Measurements from ENCODE around the gene SPRN.
"Not testable (repeated sequence)": the region's sequence is repeated elsewhere in the genome, so short reads cannot be mapped to it uniquely, and the experiment has no call there.

Gene SPRN

DNA sequence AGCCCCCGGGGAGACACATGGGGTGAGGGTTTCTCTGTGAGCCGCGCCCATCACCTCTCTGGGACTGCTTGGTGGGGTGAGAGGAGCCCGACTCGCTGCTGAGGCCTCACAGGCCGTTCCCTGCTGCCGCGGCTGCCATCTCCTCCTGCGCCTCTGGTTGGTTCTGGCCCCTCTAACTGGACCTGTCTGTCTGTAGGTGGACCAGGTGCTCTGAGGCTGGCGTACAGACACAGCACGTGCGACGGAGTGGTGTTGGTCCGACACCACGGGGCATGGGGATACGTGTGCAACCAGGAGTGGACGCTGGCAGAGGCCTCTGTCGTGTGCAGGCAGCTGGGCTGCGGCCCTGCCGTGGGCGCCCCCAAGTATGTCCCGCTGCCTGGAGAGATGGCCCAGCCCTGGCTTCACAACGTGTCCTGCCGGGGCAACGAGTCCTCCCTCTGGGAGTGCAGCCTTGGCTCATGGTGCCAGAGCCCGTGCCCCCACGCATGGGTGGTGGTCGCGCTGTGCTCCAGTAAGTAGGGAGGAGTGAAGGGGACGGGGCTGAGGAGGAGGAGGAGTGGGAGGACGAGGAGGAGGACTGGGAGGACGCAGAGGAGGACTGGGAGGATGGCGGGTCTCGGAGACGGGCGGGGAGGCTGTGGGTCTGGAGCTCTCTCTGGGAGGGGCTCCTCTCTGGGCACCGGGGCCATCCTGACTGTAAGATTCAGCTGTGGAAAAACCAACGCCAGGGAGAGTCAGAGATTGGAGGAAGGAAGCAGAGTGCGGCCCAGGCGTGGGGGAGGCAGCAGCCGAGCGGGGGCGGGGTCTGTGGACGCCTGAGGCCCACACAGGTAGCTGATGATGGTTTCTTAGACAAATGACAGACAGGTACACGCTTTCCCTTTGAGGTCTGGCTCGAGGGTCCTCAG is 31.9 kb upstream of the SPRN start:
- DNase-seq (ENCODE audit: low spot score) = no peak

GRCh38 chr10:133455611-133456031 is 31.2 kb upstream of the SPRN start:
- DNase-seq (ENCODE audit: low spot score) = no peak

DNA sequence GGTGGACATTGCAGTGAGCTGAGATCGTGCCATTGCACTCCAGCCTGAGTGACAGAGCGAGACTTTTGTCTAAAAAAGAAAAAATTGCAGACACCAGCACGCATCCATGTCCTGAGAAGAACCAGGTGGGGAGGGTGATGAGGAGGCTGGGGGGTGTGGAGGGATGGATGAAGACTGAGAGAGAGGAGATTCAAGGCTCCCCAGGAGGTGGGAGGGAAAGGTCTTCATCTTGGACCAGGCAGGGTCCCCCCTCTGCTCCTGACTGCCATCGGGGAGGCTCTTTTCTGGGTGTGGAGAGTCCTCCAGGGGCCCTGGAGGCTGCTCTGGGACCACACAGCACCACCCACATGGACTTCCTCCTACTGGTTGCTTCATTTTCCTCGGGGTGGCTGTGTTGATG is 30.8 kb upstream of the SPRN start:
- no peak for DNase-seq (ENCODE audit: low spot score)

DNA sequence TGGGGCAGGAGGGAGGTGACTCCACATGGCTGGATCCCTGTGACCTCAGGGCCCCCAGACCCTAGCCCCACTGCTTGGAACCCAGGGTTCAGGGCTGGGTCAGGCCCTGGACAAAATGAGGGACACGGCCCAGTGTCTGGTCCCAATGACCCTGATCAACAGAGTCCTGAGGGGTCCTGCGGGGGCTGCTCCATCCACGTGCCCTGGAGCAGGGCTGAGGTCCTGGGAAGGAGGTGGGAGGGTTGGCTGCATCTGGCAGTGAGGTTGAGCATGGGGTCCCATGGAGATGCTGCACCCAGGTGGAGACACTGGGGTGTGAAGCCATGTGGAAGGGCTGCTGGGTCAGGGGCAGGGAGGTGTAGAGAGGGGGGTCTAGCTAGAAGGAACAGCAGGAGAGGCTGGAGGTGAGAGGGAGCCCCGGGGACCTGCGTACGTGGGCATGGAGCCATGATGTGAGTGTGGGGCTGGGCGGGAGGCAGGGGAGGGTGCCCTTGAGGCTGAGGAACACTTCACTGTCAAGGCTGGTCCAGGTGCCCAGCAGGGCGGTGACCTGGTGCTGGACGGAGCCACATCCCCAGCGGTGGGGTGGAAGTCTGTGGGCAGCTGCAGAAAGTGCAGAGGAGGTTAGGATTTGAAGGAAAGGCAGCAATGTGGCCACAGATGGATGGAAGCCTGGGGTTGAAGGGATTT is 29.9 kb upstream of the SPRN start:
- no peak for DNase-seq (ENCODE audit: low spot score)

- no peak for DNase-seq (ENCODE audit: low spot score)
Observed at GRCh38 chr10:133453516-133454203, 29.2 kb upstream of the SPRN start, which contains the start of gene SCART1. TSS of gene SCART1 (plus strand) at chr10:133453945. CDS start at chr10:133453998, 53 bp downstream.

DNA sequence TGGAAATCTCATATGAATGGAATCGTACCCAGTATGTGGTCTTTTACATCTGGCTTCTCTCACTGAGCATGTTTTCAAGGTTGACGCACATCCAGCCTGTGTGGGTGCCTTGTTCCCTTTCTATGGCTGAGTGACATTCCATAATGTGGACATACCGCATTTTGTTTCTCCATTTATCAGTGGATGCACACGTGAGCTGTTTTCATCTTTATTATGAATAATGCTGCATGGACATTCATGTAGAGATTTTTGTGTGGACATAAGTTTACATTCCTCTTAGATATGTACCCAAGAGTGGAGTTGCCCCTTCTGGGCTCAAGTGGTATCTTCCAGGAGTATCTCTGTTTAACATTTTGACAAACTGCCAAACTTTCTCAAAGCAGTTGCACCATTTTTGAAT is 28.0 kb upstream of the SPRN start:
- DNase-seq (ENCODE audit: low spot score) = no peak

GRCh38 chr10:133451346-133451745 is 26.9 kb upstream of the SPRN start:
- DNase-seq (ENCODE audit: low spot score) = no peak

- DNase-seq (ENCODE audit: low spot score) = no peak
Observed at GRCh38 chr10:133448120-133448519, 23.7 kb upstream of the SPRN start.

GRCh38 chr10:133446979-133447378 is 22.6 kb upstream of the SPRN start:
- DNase-seq (ENCODE audit: low spot score) = no peak

GRCh38 chr10:133445751-133446708 is 21.6 kb upstream of the SPRN start:
- DNase-seq (ENCODE audit: low spot score) = no peak

- no peak for DNase-seq (ENCODE audit: low spot score)
Observed at GRCh38 chr10:133445268-133445732, 20.9 kb upstream of the SPRN start.

DNA sequence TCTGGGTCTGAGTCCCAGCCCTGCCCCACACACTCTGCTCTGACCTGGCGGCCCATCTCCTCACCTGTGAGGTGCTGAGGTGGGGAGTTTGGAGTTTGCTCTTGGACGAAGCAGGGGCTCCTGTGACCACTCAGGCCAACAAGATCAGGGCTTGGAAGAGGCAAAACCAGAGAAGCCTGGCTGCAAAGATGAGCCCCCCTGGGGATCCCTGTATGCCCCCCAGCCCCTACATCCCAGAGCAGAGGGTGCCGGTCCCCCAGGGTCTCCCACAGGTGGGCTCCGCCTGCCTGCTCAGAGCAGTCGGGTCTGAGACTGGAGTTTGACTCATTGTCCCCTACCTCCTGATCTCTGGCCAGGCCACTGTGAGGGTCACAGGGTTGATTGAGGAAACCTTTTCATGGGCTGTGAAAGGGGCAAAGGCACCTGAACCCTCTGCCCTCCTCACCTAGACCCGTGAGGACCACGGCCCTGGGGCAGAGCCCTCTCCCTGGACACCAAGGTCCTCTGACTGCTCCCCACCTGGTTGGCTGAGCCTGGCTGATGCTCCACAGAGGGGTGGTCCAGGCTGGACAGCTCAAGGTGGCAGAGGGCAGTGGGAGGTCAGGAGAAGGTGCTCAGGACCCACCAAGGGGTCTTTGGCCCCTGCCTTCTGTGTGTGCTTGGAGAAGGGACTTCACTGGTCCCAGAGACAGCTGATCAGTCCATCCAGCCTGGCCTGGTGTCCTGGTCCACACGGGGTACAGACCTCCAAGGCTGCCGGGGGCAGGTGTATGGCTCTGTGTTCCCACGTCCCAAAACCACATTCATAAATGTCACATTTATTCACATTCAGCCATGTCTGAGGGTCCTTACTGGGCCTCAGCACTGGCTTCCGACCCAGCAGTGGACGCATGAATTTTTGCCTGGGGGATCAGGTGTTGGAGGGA is 20.2 kb upstream of the SPRN start:
- DNase-seq (ENCODE audit: low spot score) = no peak

DNA sequence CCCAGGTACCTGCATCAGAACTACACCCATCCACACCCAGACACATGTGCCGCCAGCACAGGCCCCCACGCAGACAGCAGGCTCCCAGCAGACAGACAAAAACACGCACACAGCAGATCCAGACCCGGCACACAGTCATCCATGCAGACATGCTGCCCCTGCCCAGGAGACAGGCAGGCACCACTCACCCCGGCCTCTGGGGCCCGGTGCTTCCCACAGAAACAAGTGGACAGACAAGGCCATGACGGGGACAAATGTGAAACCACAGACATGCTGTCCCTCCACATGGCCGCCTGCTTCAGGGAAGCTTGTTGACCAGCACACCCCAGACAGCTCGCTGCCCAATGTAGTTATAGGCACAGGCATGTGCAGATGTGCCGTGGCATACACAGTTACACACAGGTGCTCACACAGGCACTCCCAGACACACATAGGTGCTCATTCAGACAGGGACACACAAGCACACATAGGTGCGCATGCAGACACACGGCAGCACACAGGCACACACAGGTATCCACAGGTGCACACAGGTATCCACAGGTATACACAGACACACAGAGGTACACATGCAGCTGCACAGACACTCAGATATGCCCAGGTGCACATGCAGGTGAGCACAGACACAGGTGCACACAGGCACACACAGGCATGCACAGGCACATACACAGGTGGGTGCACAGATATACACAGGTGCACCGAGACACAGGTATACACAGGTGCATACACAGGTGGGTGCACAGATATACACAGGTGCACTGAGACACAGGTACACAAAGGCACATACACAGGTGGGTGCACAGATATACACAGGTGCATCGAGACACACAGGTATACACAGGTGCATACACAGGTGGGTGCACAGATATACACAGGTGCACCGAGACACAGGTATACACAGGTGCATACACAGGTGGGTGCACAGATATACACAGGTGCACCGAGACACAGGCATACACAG is 18.8 kb upstream of the SPRN start:
- DNase-seq (ENCODE audit: low spot score) = no peak

DNA sequence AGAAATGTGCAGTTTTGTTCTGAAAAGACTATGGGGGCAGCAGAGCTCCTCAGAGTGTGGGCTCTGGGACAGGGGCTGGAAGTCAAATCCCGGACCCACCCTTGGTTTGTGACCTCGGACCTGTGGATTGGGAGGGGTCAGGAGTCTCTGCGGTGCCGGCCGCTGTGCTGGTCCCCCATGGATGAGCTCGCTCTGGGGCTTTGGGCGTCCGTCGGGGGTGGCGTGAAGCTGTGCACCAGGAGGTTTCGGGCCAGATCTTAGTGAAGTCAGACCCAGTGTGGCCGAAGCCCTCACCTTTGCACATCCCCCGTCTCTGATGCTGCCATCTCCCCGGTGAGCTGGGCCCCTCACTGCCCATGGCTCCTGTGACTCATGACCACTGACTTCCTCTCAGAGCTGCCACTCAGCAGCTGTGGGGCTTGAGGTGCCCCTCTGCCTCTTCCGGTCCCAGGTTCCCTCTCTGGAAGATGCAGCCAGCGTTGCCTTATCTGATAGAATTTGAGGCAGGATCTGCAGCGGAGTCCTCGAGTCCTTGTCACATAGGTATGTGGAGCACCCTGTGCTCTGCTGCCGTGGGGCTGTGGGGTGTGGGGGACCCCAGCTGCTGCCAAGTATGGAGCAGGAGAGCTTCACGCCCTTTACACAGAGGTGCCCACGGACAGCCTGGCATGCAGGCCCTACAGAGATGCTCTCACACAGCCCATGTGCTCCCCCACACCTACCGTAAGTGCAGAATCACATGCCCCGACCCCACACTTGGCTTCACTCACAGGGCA is 18.0 kb upstream of the SPRN start:
- DNase-seq (ENCODE audit: low spot score) = no peak

DNA sequence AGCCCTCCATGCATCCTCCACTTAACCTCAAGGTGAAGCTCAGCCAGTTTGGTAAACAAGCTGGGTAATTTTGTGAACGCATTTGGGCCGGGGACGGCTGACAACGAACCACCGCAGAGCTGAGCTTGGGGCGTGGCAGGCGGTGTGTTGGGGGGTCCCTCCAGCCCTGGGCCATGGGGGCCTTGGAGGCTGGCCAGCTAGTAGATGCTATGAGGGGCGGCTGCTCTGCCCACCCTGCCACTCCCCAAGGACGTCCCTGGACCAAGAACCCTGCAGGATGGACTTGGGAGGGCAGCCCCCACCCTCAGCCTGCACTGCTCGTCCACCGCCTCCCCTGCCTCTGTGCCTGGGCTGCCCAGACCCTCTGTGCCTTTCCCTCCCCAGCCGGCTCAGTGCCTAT is 17.4 kb upstream of the SPRN start:
- DNase-seq (ENCODE audit: low spot score) = no peak

GRCh38 chr10:133441356-133441755 is 16.9 kb upstream of the SPRN start:
- not testable (repeated sequence) for DNase-seq (ENCODE audit: low spot score)

DNA sequence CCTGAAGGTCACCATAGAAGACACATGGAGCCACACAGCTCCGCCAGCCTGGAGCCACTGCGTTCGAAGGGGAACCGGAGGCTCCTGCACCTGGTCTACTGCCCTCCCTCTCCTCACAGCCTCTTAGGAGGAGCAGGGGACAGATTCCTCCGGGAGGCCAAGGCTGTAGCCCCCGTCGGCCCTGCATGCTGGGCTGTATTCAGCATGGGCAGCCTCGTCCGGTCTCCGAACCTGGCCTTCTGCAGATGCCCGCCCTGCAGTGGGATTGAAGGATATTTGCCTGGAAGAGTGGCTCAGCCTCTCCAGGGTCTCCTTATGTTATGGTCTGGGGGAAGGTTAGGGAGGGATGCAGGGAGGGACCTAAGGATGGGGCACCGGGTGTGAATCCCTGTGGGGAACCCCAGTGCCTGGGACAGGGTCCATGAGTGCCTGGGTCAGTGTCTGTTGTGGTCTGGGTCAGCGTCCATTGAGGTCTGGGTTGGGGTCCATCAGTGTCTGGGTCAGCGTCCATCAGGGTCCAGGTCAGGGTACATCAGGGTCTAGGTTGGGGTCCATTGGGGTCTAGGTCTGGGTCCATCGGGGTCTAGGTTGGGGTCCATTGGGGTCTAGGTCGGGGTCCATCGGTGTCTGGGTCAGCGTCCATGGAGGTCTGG is 16.3 kb upstream of the SPRN start:
- no peak for DNase-seq (ENCODE audit: low spot score)

Data from kidney capillary endothelial cell (primary cell).